ENCODE data around the gene FZD7.

DNA sequence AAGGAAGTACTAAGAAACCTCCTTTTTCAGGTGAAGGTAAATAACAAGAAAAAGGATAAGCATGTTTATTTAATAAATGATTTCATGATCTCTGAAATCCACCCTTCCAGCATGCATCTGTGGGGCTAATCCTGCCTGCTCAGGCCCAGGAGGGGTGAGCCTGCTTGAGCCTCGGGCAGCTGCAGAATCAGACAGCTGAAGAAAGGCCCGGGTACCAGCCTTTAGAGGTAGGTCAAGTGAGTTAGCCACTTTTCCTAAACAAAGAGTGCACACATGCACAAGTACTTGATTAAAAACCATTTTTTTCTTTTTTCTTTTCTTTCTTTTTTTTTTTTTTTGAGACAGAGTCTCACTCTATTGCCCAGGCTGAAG, 25.7 kb upstream of the FZD7 start:
- TF ChIP-seq, protein P1, sequence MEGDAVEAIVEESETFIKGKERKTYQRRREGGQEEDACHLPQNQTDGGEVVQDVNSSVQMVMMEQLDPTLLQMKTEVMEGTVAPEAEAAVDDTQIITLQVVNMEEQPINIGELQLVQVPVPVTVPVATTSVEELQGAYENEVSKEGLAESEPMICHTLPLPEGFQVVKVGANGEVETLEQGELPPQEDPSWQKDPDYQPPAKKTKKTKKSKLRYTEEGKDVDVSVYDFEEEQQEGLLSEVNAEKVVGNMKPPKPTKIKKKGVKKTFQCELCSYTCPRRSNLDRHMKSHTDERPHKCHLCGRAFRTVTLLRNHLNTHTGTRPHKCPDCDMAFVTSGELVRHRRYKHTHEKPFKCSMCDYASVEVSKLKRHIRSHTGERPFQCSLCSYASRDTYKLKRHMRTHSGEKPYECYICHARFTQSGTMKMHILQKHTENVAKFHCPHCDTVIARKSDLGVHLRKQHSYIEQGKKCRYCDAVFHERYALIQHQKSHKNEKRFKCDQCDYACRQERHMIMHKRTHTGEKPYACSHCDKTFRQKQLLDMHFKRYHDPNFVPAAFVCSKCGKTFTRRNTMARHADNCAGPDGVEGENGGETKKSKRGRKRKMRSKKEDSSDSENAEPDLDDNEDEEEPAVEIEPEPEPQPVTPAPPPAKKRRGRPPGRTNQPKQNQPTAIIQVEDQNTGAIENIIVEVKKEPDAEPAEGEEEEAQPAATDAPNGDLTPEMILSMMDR (IDR thresholded peaks at IDR 0.05; ENCODE audit: borderline replicate concordance, extremely low read depth, low read length, poor library complexity, severe bottlenecking), result no peak
- TF ChIP-seq EZH2 (IDR thresholded peaks at IDR 0.05; ENCODE audit: borderline replicate concordance, low read depth, low read length, severe bottlenecking), result no peak
